LoVo (cell line): ENCODE results near the gene IL13RA1.
"Not testable (repeated sequence)": the region's sequence is repeated elsewhere in the genome, so short reads cannot be mapped to it uniquely, and the experiment has no call there.

Experiments
- DNase-seq: peaks from one replicate; pipeline ENCODE4 v3.0.0-alpha.2; 2016; ENCODE audit warnings: low spot score

IL13RA1 gene

DNA sequence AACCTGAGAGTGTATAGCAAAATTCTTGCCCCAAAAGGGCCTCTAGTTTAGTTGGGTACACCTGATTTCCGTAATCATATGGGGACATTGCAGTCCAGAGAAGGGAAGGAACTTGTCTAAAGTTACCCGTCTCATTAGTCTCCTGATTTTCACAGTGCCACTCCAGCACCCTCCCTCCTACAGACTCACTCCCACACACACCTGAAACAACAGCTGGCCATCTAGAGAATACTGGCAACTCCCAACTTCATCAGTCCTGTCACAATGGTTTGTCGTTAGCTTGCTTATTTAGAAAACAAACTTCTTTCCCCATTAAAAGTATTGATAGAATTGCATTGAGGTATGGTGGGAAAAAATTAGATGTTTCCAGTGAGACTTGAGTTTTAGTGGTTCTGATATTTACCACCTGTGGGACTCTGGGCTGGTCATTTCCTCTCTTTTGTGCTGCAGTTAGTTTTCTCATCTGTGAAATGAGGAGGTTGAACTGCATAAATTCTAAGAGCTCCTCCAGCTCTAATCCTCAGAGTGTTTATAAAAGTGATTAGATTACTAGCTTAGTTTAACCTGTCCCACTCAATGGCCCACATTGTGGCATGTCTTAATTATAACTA lies 1.7 kb downstream of the IL13RA1 start:
- no peak for DNase-seq

DNA sequence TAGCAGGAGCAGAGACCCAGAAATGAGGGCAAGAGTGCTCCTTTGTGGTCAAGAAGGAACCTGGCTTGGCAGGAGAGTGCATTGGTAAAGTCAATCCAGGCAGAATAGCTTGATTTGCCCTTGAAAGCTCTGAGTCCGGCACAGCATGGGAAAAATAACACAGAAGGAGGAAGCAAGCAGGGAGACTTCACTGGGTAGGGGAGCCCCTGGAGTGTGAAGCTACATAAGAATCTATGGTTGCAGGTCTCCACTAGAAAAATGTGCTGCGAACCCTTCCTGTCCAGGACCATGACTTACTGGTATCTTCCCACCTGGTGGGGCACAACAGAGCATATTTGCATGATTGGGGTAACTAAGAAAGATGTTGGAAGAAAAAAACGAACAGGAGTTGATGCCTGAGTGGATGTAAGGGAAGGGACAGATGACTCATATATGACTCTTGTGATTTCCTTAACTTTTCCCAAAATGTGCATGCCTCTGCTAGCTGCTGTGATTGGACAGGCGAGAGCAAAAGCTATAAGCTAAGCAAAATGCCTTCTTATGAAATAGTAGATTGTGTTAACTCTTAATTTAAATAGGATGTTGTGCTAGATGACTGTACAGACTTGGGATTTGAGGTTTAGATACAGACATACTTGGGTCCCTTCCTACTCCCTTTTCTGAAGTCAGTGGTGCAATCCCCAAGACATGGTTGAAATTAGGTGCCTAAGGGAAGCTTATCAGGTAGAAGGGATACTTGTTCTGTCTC lies 3.3 kb downstream of the IL13RA1 start:
- no peak for DNase-seq

- DNase-seq = not testable (repeated sequence)
Observed at GRCh38 chrX:118732551-118732950, 5.1 kb downstream of the IL13RA1 start.

DNA sequence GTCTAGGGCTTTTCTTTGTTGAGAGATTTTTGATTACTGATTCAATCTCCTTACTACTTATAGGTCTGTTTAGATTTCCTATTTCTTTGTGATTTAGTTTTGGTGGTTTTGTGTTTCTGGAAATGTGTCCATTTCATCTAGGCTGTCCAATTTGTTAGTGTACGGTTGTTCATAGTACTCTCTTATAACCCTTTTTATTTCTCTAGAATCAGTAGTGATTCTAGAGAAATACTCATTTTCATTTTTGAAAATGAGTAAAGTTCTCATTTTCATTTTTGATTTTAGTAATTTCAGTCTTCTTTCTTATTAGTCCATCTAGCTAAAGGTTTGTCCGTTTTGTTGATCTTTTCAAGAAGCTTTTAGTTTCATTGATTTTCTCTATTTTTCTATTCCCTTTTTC lies 7.5 kb downstream of the IL13RA1 start:
- DNase-seq = no peak

- no peak for DNase-seq
Observed at GRCh38 chrX:118736394-118737010, 9.1 kb downstream of the IL13RA1 start.

DNA sequence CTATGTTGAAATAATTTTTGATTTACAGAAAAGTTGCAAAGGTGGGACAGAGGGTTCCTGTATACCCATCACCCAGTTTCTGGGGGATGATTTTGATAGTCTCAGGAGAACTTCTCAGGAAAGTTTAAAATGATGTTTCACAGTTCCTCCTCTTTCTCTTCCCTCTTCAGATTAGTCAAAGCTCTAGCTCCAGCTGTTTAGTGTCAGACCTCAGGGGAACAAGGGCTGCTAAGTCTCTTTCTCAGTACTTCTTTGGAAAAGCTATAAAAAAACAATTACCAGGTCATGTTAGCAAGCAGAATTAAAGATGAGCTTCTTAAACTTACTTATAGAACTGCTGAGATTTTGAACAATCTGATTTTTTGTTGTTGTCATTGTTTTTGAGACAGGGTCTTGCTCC lies 12.2 kb downstream of the IL13RA1 start:
- no peak for DNase-seq

DNA sequence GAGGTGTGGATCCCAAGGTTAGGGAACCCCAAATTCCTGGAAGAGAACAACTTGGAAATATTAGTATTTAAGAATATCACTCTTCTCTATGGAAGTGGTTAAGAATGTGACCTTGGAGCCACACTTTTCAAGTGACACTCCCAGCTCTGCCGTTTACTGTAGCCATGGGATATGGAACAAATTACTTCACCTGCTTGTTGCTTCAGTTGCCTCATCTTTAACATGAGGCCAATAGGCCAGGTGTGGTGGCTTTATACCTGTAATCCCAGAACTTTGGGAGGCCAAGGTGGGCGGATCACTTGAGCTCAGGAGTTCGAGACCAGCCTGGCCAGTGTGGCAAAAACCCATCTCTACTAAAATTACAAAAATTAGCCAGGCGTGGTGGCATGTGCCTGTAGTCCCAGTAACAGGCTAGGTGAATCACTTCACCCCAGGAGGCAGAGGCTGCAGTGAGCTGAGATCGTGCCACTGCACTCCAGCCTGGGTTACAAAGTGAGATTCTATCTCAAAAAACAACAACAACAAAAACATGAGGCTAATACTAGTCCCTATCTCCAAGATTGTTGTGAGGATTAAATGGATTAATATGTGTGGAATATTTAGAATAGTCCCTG lies 13.0 kb downstream of the IL13RA1 start:
- no peak for DNase-seq

- DNase-seq = no peak
Observed at GRCh38 chrX:118742176-118742575, 14.8 kb downstream of the IL13RA1 start.

DNA sequence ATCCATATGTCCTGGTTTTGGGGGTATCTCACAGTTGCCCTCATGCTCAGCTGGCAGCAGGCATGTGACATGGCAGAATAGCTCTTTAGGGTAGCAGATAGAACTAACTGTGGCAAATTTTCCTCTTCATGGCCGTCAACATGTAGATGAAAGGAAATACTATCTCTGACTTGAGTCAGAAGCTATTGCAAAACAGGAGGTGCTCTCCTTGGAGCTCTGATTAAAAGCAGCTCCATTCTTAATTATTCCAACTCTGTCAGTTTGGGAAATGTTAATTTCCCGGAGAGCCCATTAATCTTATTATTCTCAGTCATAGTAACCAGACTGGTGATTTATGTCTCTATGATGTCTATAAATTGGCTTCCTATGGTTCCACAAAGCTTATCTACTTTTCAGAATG lies 18.2 kb downstream of the IL13RA1 start:
- no peak for DNase-seq

GRCh38 chrX:118751950-118752783 lies 24.8 kb downstream of the IL13RA1 start:
- no peak for DNase-seq

DNA sequence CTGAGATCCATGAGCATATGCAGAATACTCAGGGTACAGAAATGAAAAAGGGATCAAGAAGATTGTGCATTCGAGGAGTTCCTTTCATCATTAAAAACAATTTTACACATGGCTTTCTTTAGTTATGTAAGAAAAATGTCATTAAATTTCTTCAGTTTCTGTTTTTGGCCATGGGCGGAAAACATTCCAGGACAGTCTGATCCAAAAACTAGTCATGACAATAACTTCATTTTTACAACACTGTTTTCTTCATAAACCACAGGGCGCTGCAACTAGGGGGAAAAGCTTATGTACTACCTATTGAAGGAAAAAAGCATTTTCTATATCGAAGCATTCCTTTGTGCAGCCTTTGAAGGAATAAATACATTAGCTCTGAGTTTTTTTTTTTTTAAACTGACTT lies 28.2 kb downstream of the IL13RA1 start:
- DNase-seq = no peak

- DNase-seq = no peak
Observed at GRCh38 chrX:118756101-118756500, 28.7 kb downstream of the IL13RA1 start.

DNA sequence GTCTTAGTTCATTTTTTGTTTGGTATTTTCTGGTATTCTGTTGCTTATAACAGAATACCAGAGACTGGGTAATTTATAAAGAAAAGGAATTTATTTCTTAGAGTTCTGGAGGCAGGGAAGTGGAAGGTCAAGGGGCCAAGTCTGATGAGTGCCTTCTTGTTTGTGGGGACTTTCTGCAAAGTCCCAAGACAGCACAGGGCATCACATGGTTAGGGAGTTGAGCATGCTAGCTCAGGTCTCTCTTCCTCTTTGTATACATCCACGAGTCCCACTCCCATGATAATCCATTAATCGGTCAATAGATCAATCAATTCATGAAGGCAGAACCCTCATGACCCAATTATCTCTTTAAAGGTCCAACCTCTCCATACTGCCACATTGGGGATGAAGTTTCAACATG lies 31.1 kb downstream of the IL13RA1 start:
- DNase-seq = no peak

DNA sequence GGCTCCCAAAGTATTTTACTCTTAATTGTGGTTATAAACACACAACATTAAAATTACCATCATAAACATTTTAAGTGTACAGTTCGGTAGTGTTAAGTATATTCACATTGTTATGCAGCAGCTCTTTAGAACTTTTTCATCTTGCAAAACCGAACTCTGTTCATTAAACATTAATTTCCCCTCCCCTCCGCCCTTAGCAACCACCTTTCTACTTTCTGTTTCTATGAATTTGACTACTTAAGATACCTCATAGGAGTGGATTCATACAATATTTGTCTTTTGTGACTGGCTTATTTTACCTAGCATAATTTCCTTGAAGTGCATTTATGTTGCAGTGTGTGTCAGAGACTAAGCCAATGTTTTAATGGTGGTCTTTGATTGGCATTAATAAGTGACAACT lies 32.6 kb downstream of the IL13RA1 start:
- no peak for DNase-seq

GRCh38 chrX:118761939-118762707 lies 34.7 kb downstream of the IL13RA1 start:
- DNase-seq = no peak

- DNase-seq = no peak
Observed at GRCh38 chrX:118763489-118763888, 36.1 kb downstream of the IL13RA1 start.

DNA sequence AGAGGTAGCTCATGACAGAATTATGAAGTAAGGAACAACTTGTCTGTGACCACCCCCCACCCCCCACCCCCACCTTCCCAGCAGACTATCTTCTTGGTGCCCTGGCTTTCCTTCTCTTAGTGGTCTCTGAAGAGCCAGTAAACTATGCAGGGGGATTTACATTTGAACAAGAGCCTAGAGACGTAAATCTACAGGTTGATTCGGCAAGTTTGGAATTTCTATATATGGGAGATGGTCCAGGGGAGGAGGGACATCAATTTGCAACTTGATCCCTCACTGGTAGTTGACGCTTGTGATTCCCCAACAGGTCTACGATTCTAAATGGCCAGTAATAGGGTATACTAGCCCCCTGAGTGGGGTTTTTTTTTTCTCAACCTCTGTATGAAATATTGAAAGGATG lies 36.7 kb downstream of the IL13RA1 start:
- DNase-seq = no peak

GRCh38 chrX:118770133-118770760 lies 42.8 kb downstream of the IL13RA1 start:
- DNase-seq = no peak

GRCh38 chrX:118772051-118772450 lies 44.6 kb downstream of the IL13RA1 start:
- no peak for DNase-seq

GRCh38 chrX:118773782-118774181 lies 46.4 kb downstream of the IL13RA1 start:
- DNase-seq = peak; percentile 19

GRCh38 chrX:118779581-118779980 lies 52.2 kb downstream of the IL13RA1 start:
- DNase-seq = no peak
